Hepatocyte (in vitro differentiated cells): ENCODE measurements around the gene NEK1. TPM values are rescaled to one million over a fixed set of nuclear protein-coding genes. Genes with fewer than 3 reads are reported as not detected.

ENCODE experiments used
- DNase-seq: peaks from one replicate; pipeline ENCODE4 v3.0.0-alpha.2; 2016; ENCODE audit warnings: low spot score
- H2AFZ ChIP-seq: fragments of 200-600 bp; sonication (generic); 2 replicates; pipeline ENCODE4 v1.6.0; 2016; ENCODE audit warnings: antibody characterized with exemption, mild to moderate bottlenecking
- H3K27ac ChIP-seq: fragments of 200-600 bp; sonication (generic); 2 replicates; pipeline ENCODE4 v1.5.1; 2016; ENCODE audit warnings: mild to moderate bottlenecking
- H3K27me3 ChIP-seq: fragments of 200-600 bp; sonication (generic); 2 replicates; pipeline ENCODE4 v1.6.1; 2016
- H3K36me3 ChIP-seq: fragments of 200-600 bp; sonication (generic); replicated peaks from 2 replicates; pipeline ENCODE4 v1.5.1; 2016; ENCODE audit warnings: low read depth; ENCODE audit not compliant: insufficient read depth
- H3K4me1 ChIP-seq: fragments of 200-600 bp; sonication (generic); 2 replicates; pipeline ENCODE4 v1.5.1; 2016; ENCODE audit warnings: mild to moderate bottlenecking, moderate library complexity; ENCODE audit not compliant: insufficient read depth
- H3K4me2 ChIP-seq: fragments of 200-600 bp; sonication (generic); 2 replicates; pipeline ENCODE4 v1.6.0; 2016
- H3K4me3 ChIP-seq: fragments of 200-600 bp; sonication (generic); 2 replicates; pipeline ENCODE4 v1.5.1; 2016; ENCODE audit warnings: mild to moderate bottlenecking
- H3K79me2 ChIP-seq: fragments of 200-600 bp; sonication (generic); 2 replicates; pipeline ENCODE4 v1.6.0; 2017; ENCODE audit warnings: mild to moderate bottlenecking
- H3K9me2 ChIP-seq: fragments of 200-600 bp; sonication (generic); replicated peaks from 2 replicates; pipeline ENCODE4 v1.6.0; 2017; ENCODE audit warnings: mild to moderate bottlenecking; ENCODE audit not compliant: insufficient read depth
- H3K9me3 ChIP-seq: fragments of 200-600 bp; sonication (generic); 2 replicates; pipeline ENCODE4 v1.5.1; 2016; ENCODE audit warnings: low read depth, mild to moderate bottlenecking
- H4K20me1 ChIP-seq: fragments of 200-600 bp; sonication (generic); 2 replicates; pipeline ENCODE4 v1.6.0; 2016; ENCODE audit warnings: mild to moderate bottlenecking; ENCODE audit not compliant: insufficient read depth, poor library complexity, severe bottlenecking
- EZH2 ChIP-seq: fragments of 200-600 bp; sonication (generic); IDR thresholded peaks from 2 replicates; pipeline ENCODE4 v1.6.1; 2016; ENCODE audit warnings: antibody characterized with exemption, mild to moderate bottlenecking, borderline replicate concordance
- EZH2phosphoT487 ChIP-seq: fragments of 200-600 bp; sonication (generic); IDR thresholded peaks from one replicate; pipeline ENCODE4 v1.6.1; 2018; ENCODE audit warnings: antibody characterized with exemption, mild to moderate bottlenecking, low read depth, moderate library complexity; ENCODE audit not compliant: unreplicated experiment, severe bottlenecking
- WGBS: methylation state at CpG from one replicate; pipeline ENCODE4 v1.1.6; 2016; ENCODE audit warnings: low lambda C conversion rate; ENCODE audit errors: missing lambda C conversion rate; 5-methylcytosine and 5-hydroxymethylcytosine counted together
- polyA plus RNA-seq: library from polyadenylated mRNA; unstranded; fragments of >200 nt; fragmentation: Nextera tagmentation; extraction: Ambion mirVana; gene quantifications from 2 replicates; pipeline ENCODE4 v1.2.1, GENCODE V29; 2016
- total RNA-seq: library from RNA; depleted of rRNA; stranded (reverse); fragments of >200 nt; gene quantifications from 2 replicates; pipeline ENCODE4 v1.2.3, GENCODE V29; 2014
- TF ChIP-seq, protein P1 (sequence below): fragments of 200-600 bp; sonication (generic); IDR thresholded peaks from 2 replicates; pipeline ENCODE4 v1.5.1; 2016; ENCODE audit warnings: antibody characterized with exemption, mild to moderate bottlenecking; ENCODE audit not compliant: poor library complexity

NEK1 gene
- total and polyA plus RNA-seq, 2 experiments from 2014 or later: 7.8 to 10.4 TPM

DNA sequence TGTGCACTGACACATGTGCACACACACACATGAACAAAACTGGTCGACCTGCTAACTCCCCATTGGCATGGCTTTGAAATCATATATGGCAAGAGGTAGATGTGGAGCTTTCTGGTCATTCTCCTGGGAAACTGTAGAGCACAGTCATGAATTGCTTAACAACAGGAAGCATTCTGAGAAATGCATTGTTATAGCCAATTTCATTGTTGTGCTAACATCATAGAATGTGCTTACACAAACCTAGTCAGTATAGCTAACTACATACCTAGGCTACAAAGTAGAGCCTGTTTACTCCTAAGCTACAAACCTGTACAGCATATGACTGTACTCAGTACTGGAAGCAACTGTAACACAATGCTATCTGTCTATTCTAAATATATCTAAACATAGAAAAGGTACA, 207.4 kb downstream of the NEK1 start:
- Histone ChIP-seq H3K27ac (no peak overlapping the region), H3K36me3 (no peaks in the 10 kb centered on the region), H4K20me1 (no peaks in the 10 kb centered on the region), H3K9me2 (no peaks in the 10 kb centered on the region), H3K4me2 (no peak overlapping the region), H3K9me3 (no peaks in the 10 kb centered on the region), H3K27me3 (no peaks in the 10 kb centered on the region), H3K79me2 (no peaks in the 10 kb centered on the region), H3K4me1 (no peaks in the 10 kb centered on the region), H3K4me3 (no peak overlapping the region), H2AFZ (no peak overlapping the region)
- TF ChIP-seq EZH2 (no peak), EZH2phosphoT487 (no peak)
- TF ChIP-seq, protein P1, sequence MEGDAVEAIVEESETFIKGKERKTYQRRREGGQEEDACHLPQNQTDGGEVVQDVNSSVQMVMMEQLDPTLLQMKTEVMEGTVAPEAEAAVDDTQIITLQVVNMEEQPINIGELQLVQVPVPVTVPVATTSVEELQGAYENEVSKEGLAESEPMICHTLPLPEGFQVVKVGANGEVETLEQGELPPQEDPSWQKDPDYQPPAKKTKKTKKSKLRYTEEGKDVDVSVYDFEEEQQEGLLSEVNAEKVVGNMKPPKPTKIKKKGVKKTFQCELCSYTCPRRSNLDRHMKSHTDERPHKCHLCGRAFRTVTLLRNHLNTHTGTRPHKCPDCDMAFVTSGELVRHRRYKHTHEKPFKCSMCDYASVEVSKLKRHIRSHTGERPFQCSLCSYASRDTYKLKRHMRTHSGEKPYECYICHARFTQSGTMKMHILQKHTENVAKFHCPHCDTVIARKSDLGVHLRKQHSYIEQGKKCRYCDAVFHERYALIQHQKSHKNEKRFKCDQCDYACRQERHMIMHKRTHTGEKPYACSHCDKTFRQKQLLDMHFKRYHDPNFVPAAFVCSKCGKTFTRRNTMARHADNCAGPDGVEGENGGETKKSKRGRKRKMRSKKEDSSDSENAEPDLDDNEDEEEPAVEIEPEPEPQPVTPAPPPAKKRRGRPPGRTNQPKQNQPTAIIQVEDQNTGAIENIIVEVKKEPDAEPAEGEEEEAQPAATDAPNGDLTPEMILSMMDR: no peak
- no peak for DNase-seq
- WGBS: 73% methylated on average over 1 of the region's 1 CpG

DNA sequence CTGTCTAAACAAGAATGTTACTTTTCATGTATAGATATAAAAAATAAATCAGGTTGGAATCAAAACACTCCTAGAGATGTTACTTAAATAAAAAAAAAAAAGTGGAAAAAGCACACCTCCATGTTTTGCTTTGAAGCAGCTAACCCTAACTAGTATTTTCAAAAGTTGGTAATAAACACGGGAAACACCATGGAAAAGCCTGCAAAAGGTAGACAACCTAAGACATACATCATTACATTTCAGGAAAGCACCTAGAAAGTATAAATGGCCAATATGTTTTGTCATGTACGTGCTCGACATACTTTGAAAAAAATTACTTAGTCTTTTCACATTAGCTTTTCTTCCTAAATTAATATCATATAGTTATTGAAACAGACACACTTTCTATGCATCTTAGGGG, 211.6 kb downstream of the NEK1 start:
- no peak overlapping the region for H3K4me3 ChIP-seq
- no peak overlapping the region for H3K4me2 ChIP-seq
- H2AFZ ChIP-seq: no peak overlapping the region
- no peaks in the 10 kb centered on the region for H3K27me3 ChIP-seq
- H3K9me2 ChIP-seq: no peaks in the 10 kb centered on the region
- WGBS: 63% methylated on average over 3 of the region's 3 CpGs
- no peaks in the 10 kb centered on the region for H3K9me3 ChIP-seq
- no peak overlapping the region for H3K27ac ChIP-seq
- no peak for DNase-seq
- no peaks in the 10 kb centered on the region for H3K36me3 ChIP-seq
- H3K79me2 ChIP-seq: no peaks in the 10 kb centered on the region
- no peaks in the 10 kb centered on the region for H3K4me1 ChIP-seq
- no peaks in the 10 kb centered on the region for H4K20me1 ChIP-seq
- TF ChIP-seq, protein P1: no peak
- no peak for TF ChIP-seq EZH2
- no peak for TF ChIP-seq EZH2phosphoT487

DNA sequence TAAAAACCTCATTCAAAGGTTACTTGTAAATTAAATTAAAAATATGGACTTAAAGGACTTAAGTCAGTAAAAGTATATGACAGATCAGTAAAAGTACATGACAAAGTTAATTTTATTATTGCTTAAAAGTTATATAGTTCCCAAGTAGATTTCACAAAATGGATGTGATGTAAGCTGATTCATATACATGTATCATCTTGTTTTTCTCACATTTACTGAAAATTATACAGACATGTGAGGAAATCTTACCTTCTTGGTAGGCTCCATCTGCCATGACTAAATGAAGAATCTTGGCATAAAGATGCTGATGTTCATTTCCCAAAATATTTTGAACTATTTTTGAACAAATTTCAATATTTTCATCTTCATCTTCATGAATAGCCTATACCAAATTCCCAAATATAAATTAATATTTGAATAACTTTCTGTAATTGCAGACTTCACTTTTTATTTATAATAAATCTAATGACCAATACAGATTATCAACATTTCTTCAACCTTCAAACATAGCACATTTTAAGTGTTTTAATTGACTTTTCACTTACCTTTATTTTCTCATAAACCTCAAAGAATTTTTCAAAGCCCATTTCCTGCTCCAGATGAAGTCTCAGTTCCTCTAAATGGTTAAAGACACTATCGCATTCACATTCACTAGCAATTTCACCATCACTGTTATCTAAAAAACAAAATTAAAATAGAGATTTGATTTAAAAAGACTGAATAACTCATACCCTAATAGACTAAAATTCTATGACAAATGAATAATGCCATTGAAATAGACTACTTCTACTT, 212.2 kb downstream of the NEK1 start:
- H3K27me3 ChIP-seq: no peaks in the 10 kb centered on the region
- no peaks in the 10 kb centered on the region for H3K4me1 ChIP-seq
- no peak overlapping the region for H3K4me3 ChIP-seq
- WGBS: 100% methylated on average over 1 of the region's 1 CpG
- no peaks in the 10 kb centered on the region for H3K9me3 ChIP-seq
- H3K79me2 ChIP-seq: no peaks in the 10 kb centered on the region
- no peak overlapping the region for H3K27ac ChIP-seq
- no peak for DNase-seq
- H3K36me3 ChIP-seq: no peaks in the 10 kb centered on the region
- TF ChIP-seq EZH2 (no peak), EZH2phosphoT487 (no peak)
- TF ChIP-seq, protein P1: no peak
- no peak overlapping the region for H2AFZ ChIP-seq
- no peaks in the 10 kb centered on the region for H3K9me2 ChIP-seq
- no peaks in the 10 kb centered on the region for H4K20me1 ChIP-seq
- no peak overlapping the region for H3K4me2 ChIP-seq
